Activated CD8-positive, alpha-beta memory T cell treated with anti-CD3 and anti-CD28 coated beads, Interleukin-2, amount 10 ng/mL, durations not matched to agents 7 days and 5 days (primary cell): ENCODE measurements around the gene DEK. TPM values are rescaled to one million over a fixed set of nuclear protein-coding genes. Genes with fewer than 3 reads are reported as not detected.
A peak's percentile ranks its signal among the peaks of the same experiment; 100 is the strongest.
"Not testable (repeated sequence)": the region's sequence is repeated elsewhere in the genome, so short reads cannot be mapped to it uniquely, and the experiment has no call there.

Experiments
- ATAC-seq: fragments of 150-1000 bp; cut with Tn5 transposase; one replicate; pipeline ENCODE4 v1.10.0; 2021; ENCODE audit warnings: moderate library complexity
- CTCF ChIA-PET: fragments of 350-600 bp; sonication (Branson Sonifier 250); formaldehyde crosslinking; loops from one replicate; lab custom pipeline; 2021; ENCODE audit warnings: antibody characterized with exemption; lab: Charles Lee
- DNase-seq: peaks from one replicate; pipeline ENCODE4 v3.0.0-alpha.2; 2020
- H3K27ac Mint-ChIP-seq: one replicate; pipeline ENCODE4 v1.8.0; 2021; ENCODE audit warnings: mild to moderate bottlenecking, mixed read lengths
- H3K27me3 Mint-ChIP-seq: one replicate; pipeline ENCODE4 v1.8.0; 2021; ENCODE audit warnings: mixed read lengths
- H3K36me3 Mint-ChIP-seq: one replicate; pipeline ENCODE4 v1.8.0; 2021; ENCODE audit warnings: mild to moderate bottlenecking, mixed read lengths
- H3K4me1 Mint-ChIP-seq: one replicate; pipeline ENCODE4 v1.8.0; 2021; ENCODE audit warnings: mixed read lengths
- H3K4me3 Mint-ChIP-seq: one replicate; pipeline ENCODE4 v1.8.0; 2021; ENCODE audit warnings: mild to moderate bottlenecking, moderate library complexity, mixed read lengths
- H3K9me3 Mint-ChIP-seq: one replicate; pipeline ENCODE4 v1.8.0; 2022; ENCODE audit warnings: low read depth, mixed read lengths
- total RNA-seq, 2 experiments: library from RNA; stranded (reverse); gene quantifications; one replicate each; pipeline ENCODE4 v1.2.3, GENCODE V29; 2021

Gene DEK
- 100 to 1,000 TPM; 209 to 218 TPM for total RNA-seq

- peaks cover 48% of the 10 kb centered on the region for H3K36me3 Mint-ChIP-seq
- no peaks in the 10 kb centered on the region for H3K27me3 Mint-ChIP-seq
- ATAC-seq: peak; percentile 76
- H3K4me1 Mint-ChIP-seq: peaks cover 44% of the 10 kb centered on the region
- peak within 1 kb of the TSS; percentile 95 for H3K27ac Mint-ChIP-seq
- CTCF ChIA-PET: no interaction called here
- no peaks in the 10 kb centered on the region for H3K9me3 Mint-ChIP-seq
- DNase-seq: peak; percentile 88
- H3K4me3 Mint-ChIP-seq: peak within 1 kb of the TSS; percentile 95
Observed at GRCh38 chr6:18264219-18264922, at the start of gene DEK. DEK (minus strand) TSS chr6:18264530; CDS start chr6:18263987, 543 bp downstream.

GRCh38 chr6:18312368-18312767, 48.0 kb upstream of the DEK start:
- peaks cover 4% of the 10 kb centered on the region for H3K9me3 Mint-ChIP-seq
- CTCF ChIA-PET: interaction anchor here (1.3 kb wide), 1 partner anchor 12 kb away, joined by 5 read pairs; no protein-coding TSS in a partner anchor
- H3K4me1 Mint-ChIP-seq: no peaks in the 10 kb centered on the region
- DNase-seq: no peak
- H3K27me3 Mint-ChIP-seq: peaks cover 20% of the 10 kb centered on the region
- no peak for ATAC-seq
- no peaks in the 10 kb centered on the region for H3K36me3 Mint-ChIP-seq
- H3K4me3 Mint-ChIP-seq: no peak overlapping the region
- no peak overlapping the region for H3K27ac Mint-ChIP-seq

GRCh38 chr6:18310010-18310409, 45.7 kb upstream of the DEK start:
- H3K36me3 Mint-ChIP-seq, H3K9me3 Mint-ChIP-seq, H3K27ac Mint-ChIP-seq, H3K4me1 Mint-ChIP-seq, H3K4me3 Mint-ChIP-seq, DNase-seq, CTCF ChIA-PET, ATAC-seq: not testable (repeated sequence)
- peaks cover 19% of the 10 kb centered on the region for H3K27me3 Mint-ChIP-seq

GRCh38 chr6:18309046-18309445, 44.7 kb upstream of the DEK start:
- Mint-ChIP-seq H3K36me3 (no peaks in the 10 kb centered on the region), H3K27me3 (peaks cover 16% of the 10 kb centered on the region), H3K4me3 (no peak overlapping the region), H3K9me3 (peaks cover 4% of the 10 kb centered on the region), H3K27ac (no peak overlapping the region), H3K4me1 (peaks cover 4% of the 10 kb centered on the region)
- CTCF ChIA-PET: no interaction called here
- ATAC-seq: no peak
- DNase-seq: no peak

GRCh38 chr6:18308070-18308735, 43.9 kb upstream of the DEK start:
- H3K36me3 Mint-ChIP-seq: no peaks in the 10 kb centered on the region
- no peak for DNase-seq
- no peak overlapping the region for H3K4me3 Mint-ChIP-seq
- peaks cover 4% of the 10 kb centered on the region for H3K4me1 Mint-ChIP-seq
- H3K9me3 Mint-ChIP-seq: peaks cover 4% of the 10 kb centered on the region
- peaks cover 12% of the 10 kb centered on the region for H3K27me3 Mint-ChIP-seq
- H3K27ac Mint-ChIP-seq: no peak overlapping the region
- CTCF ChIA-PET: no interaction called here
- ATAC-seq: no peak

GRCh38 chr6:18306977-18307376, 42.6 kb upstream of the DEK start:
- ATAC-seq: peak; percentile 27
- H3K9me3 Mint-ChIP-seq: peaks cover 4% of the 10 kb centered on the region
- CTCF ChIA-PET: no interaction called here
- peaks cover 4% of the 10 kb centered on the region for H3K4me1 Mint-ChIP-seq
- H3K27me3 Mint-ChIP-seq: peaks cover 6% of the 10 kb centered on the region
- H3K36me3 Mint-ChIP-seq: no peaks in the 10 kb centered on the region
- H3K27ac Mint-ChIP-seq: no peak overlapping the region
- no peak overlapping the region for H3K4me3 Mint-ChIP-seq
- DNase-seq: no peak

- Mint-ChIP-seq H3K4me1 (peaks cover 4% of the 10 kb centered on the region), H3K36me3 (no peaks in the 10 kb centered on the region), H3K4me3 (no peak overlapping the region), H3K27me3 (peaks cover 2% of the 10 kb centered on the region), H3K9me3 (no peaks in the 10 kb centered on the region), H3K27ac (no peak overlapping the region)
- CTCF ChIA-PET: no interaction called here
- ATAC-seq: no peak
- DNase-seq: no peak
Observed at GRCh38 chr6:18302561-18303439, 38.5 kb upstream of the DEK start.

- Mint-ChIP-seq H3K4me3 (no peak overlapping the region), H3K36me3 (no peaks in the 10 kb centered on the region), H3K9me3 (no peaks in the 10 kb centered on the region), H3K27ac (no peak overlapping the region), H3K27me3 (peaks cover 3% of the 10 kb centered on the region), H3K4me1 (no peaks in the 10 kb centered on the region)
- CTCF ChIA-PET: no interaction called here
- ATAC-seq (no peak), DNase-seq (no peak)
Observed at GRCh38 chr6:18293076-18293904, 29.0 kb upstream of the DEK start.

GRCh38 chr6:18289283-18289682, 25.0 kb upstream of the DEK start:
- DNase-seq (no peak), ATAC-seq (no peak)
- H3K27ac Mint-ChIP-seq: no peak overlapping the region
- no peak overlapping the region for H3K4me3 Mint-ChIP-seq
- CTCF ChIA-PET: no interaction called here
- peaks cover 13% of the 10 kb centered on the region for H3K27me3 Mint-ChIP-seq
- no peaks in the 10 kb centered on the region for H3K4me1 Mint-ChIP-seq
- no peaks in the 10 kb centered on the region for H3K9me3 Mint-ChIP-seq
- no peaks in the 10 kb centered on the region for H3K36me3 Mint-ChIP-seq

- no peaks in the 10 kb centered on the region for H3K4me1 Mint-ChIP-seq
- no peak for DNase-seq
- H3K4me3 Mint-ChIP-seq: no peak overlapping the region
- no peaks in the 10 kb centered on the region for H3K9me3 Mint-ChIP-seq
- H3K36me3 Mint-ChIP-seq: no peaks in the 10 kb centered on the region
- H3K27ac Mint-ChIP-seq: no peak overlapping the region
- H3K27me3 Mint-ChIP-seq: peaks cover 38% of the 10 kb centered on the region
- CTCF ChIA-PET: no interaction called here
- ATAC-seq: no peak
Observed at GRCh38 chr6:18284261-18284660, 19.9 kb upstream of the DEK start.

- Mint-ChIP-seq H3K36me3 (no peaks in the 10 kb centered on the region), H3K9me3 (no peaks in the 10 kb centered on the region), H3K27me3 (peaks cover 55% of the 10 kb centered on the region), H3K4me3 (no peak overlapping the region), H3K4me1 (peaks cover 7% of the 10 kb centered on the region), H3K27ac (no peak overlapping the region)
- CTCF ChIA-PET: no interaction called here
- no peak for DNase-seq
- no peak for ATAC-seq
Observed at GRCh38 chr6:18281564-18281963, 17.2 kb upstream of the DEK start.

GRCh38 chr6:18280084-18280483, 15.8 kb upstream of the DEK start:
- peaks cover 7% of the 10 kb centered on the region for H3K4me1 Mint-ChIP-seq
- no peak for DNase-seq
- CTCF ChIA-PET: no interaction called here
- H3K27ac Mint-ChIP-seq: no peak overlapping the region
- no peak overlapping the region for H3K4me3 Mint-ChIP-seq
- ATAC-seq: no peak
- H3K9me3 Mint-ChIP-seq: no peaks in the 10 kb centered on the region
- no peaks in the 10 kb centered on the region for H3K36me3 Mint-ChIP-seq
- peaks cover 63% of the 10 kb centered on the region for H3K27me3 Mint-ChIP-seq

- CTCF ChIA-PET: no interaction called here
- peaks cover 66% of the 10 kb centered on the region for H3K27me3 Mint-ChIP-seq
- DNase-seq (no peak), ATAC-seq (no peak)
- peaks cover 7% of the 10 kb centered on the region for H3K4me1 Mint-ChIP-seq
- no peak overlapping the region for H3K27ac Mint-ChIP-seq
- no peaks in the 10 kb centered on the region for H3K9me3 Mint-ChIP-seq
- no peaks in the 10 kb centered on the region for H3K36me3 Mint-ChIP-seq
- H3K4me3 Mint-ChIP-seq: no peak overlapping the region
Observed at GRCh38 chr6:18279422-18279821, 15.1 kb upstream of the DEK start.
